Adrenal gland (tissue), 12 donors: ENCODE data around the gene PDLIM5. TPM values are rescaled to one million over a fixed set of nuclear protein-coding genes. Genes with fewer than 3 reads are reported as not detected.

Experiments used
- DNase-seq, 7 donors: peaks; one replicate each; pipeline ENCODE4 v3.0.0-alpha.2; 2019 to 2020
- H3K27ac ChIP-seq, 5 donors: fragments of 200-600 bp; sonication (generic) in 4 of 5; 1 replicate in 3 of 5; 2 replicates in 2 of 5; pipeline versions ENCODE4 v1.5.1 to v1.8.0; 2016 to 2020; ENCODE audit warnings: mild to moderate bottlenecking in 1 of 5
- H3K27me3 ChIP-seq: fragments of 200-600 bp; 2 replicates; pipeline ENCODE4 v1.8.0; 2021
- H3K36me3 ChIP-seq, 2 donors: fragments of 200-600 bp; replicated peaks in 1 of 2; 1 replicate in 1 of 2; 2 replicates in 1 of 2; pipeline versions ENCODE4 v1.5.1 to v1.8.0; 2018 to 2022
- H3K4me1 ChIP-seq, 2 donors: fragments of 200-600 bp; replicated peaks in 1 of 2; 1 replicate in 1 of 2; 2 replicates in 1 of 2; pipeline versions ENCODE4 v1.5.1 to v1.8.0; 2018 to 2021
- H3K4me3 ChIP-seq, 4 donors: fragments of 200-600 bp; sonication (generic) in 3 of 4; one replicate each; pipeline ENCODE4 v1.5.1; 2016 to 2018
- H3K9me3 ChIP-seq, 3 donors: fragments of 200-600 bp; sonication (generic) in 1 of 3; replicated peaks in 1 of 3; 1 replicate in 2 of 3; 2 replicates in 1 of 3; pipeline versions ENCODE4 v1.5.1 to v1.8.0; 2016 to 2021
- POLR2A ChIP-seq, 2 donors: fragments of 450-650 bp; IDR thresholded peaks; one replicate each; pipeline ENCODE4 v1.6.1; 2017; ENCODE audit warnings: antibody characterized with exemption in 2 of 2, mild to moderate bottlenecking in 2 of 2, moderate library complexity in 1 of 2
- WGBS, 4 donors: extraction: QIAGEN DNeasy Blood & Tissue Kit in 2 of 4; methylation state at CpG; one replicate each; pipeline versions ENCODE4 v1.1.5 to v1.1.7; 2013 to 2017; 5-methylcytosine and 5-hydroxymethylcytosine counted together
- intact Hi-C, 2 donors: fragments of 100-400 bp; cut with DNase I; formaldehyde crosslinking; loops; one replicate each; pipeline versions ENCODE4 v1.14.1 to v1.15.0; 2022 to 2023
- polyA plus RNA-seq, 3 donors: library from polyadenylated mRNA; stranded (reverse); fragments of 200-250 nt in 2 of 3; fragments of 350-450 nt in 1 of 3; fragmentation: Illumina TruSeq in 1 of 3; extraction: RNeasy Lipid Tissue Mini Kit (QIAGEN cat#74804) in 1 of 3; gene quantifications; one replicate each; pipeline ENCODE4 v1.2.3, GENCODE V29; 2013 to 2014
- total RNA-seq, 9 donors: library from RNA; depleted of rRNA in 4 of 9; stranded (reverse); fragments of >200 nt in 4 of 9; fragments of 120-200 nt in 1 of 9; fragmentation: NEBNext Ultra II Directional in 1 of 9; extraction: Animal tissue kit (Norgen Biotek cat#: 25700) in 1 of 9; gene quantifications; one replicate each; pipeline versions ENCODE4 v1.1.0 to v1.2.4, GENCODE V29; 2013 to 2023
- TF ChIP-seq, protein P1 (sequence below), 6 experiments: fragments of 450-650 bp in 4 of 6; fragments of 200-600 bp in 2 of 6; sonication (generic) in 1 of 6; IDR thresholded peaks; 1 replicate in 5 of 6; 2 replicates in 1 of 6; pipeline versions ENCODE4 v1.5.1 to v1.8.0; 2016 to 2021; ENCODE audit warnings: antibody characterized with exemption in 6 of 6, mild to moderate bottlenecking in 2 of 6, moderate library complexity in 1 of 6
- donor health status: healthy with polysubstance abuse.
- donor health status: Bipolar disorder and iron deficiency.
- donor health status: DM: yes; HTN: yes; CAD: no.
- donor health status: DM: no; HTN: no; CAD: no.
- donor health status: DM: no; HTN: no; CAD: no.
- donor health status: DM: yes; HTN: yes; CAD: no.

Gene PDLIM5
- total and polyA plus RNA-seq, 12 donors, result 26.2 to 150 (median 84.0) TPM

DNA sequence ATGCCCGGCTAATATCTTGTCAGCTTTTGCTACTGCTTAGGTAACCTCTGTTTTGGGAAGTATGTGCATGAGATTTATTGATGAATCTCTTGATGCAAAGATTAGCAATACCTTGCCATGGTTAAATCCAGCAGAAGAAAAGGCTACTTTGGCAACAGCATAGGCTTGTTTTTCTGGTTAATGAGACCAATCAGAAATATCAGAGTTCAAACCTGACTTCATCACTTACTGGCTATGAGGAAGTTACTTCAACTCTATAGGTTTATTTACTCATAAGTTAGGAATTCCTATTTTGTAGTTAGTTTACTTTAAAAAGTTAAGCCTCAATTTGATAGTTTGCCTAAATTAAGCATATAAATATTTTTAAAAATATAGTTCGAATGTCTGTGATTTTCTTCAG is 93.1 kb downstream of the PDLIM5 start:
- no peaks in the 10 kb centered on the region for H3K36me3 ChIP-seq
- DNase-seq, result no peak
- no peaks in the 10 kb centered on the region for H3K9me3 ChIP-seq
- TF ChIP-seq POLR2A (IDR thresholded peaks at IDR 0.05), result no peak
- TF ChIP-seq, protein P1, sequence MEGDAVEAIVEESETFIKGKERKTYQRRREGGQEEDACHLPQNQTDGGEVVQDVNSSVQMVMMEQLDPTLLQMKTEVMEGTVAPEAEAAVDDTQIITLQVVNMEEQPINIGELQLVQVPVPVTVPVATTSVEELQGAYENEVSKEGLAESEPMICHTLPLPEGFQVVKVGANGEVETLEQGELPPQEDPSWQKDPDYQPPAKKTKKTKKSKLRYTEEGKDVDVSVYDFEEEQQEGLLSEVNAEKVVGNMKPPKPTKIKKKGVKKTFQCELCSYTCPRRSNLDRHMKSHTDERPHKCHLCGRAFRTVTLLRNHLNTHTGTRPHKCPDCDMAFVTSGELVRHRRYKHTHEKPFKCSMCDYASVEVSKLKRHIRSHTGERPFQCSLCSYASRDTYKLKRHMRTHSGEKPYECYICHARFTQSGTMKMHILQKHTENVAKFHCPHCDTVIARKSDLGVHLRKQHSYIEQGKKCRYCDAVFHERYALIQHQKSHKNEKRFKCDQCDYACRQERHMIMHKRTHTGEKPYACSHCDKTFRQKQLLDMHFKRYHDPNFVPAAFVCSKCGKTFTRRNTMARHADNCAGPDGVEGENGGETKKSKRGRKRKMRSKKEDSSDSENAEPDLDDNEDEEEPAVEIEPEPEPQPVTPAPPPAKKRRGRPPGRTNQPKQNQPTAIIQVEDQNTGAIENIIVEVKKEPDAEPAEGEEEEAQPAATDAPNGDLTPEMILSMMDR (IDR thresholded peaks at IDR 0.05), result no peak
- H3K27ac ChIP-seq, result no peak overlapping the region
- H3K4me3 ChIP-seq, result no peak overlapping the region
- WGBS, 4 donors, result 79 to 88% (median 84%) methylated on average over 2 of the region's 2 CpGs
- intact Hi-C loops, result no loop called here
- no peaks in the 10 kb centered on the region for H3K27me3 ChIP-seq
- H3K4me1 ChIP-seq, result peaks cover 4 to 33% of the 10 kb centered on the region in 2 donors

DNA sequence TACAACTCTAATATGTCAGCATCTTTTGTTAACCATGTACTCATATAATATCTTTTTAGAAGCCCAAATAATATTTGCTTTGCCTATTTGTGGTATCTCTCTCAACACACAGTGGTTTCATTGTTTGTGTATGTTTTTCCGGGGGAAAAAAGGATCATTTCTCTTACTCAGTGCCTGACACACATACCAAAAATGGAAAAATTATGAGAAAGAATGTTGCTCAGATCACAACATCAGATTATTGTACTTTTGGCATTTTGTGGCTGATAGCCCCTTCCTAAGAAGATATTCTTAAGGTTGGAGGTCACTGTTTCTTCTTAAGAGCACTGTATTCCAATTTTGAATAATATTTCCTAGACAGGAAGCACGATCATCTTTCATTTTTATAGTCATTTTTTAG is 93.6 kb downstream of the PDLIM5 start:
- Histone ChIP-seq H3K4me1 (peaks cover 4 to 37% of the 10 kb centered on the region in 2 donors), H3K4me3 (no peak overlapping the region), H3K27me3 (no peaks in the 10 kb centered on the region), H3K9me3 (no peaks in the 10 kb centered on the region), H3K36me3 (no peaks in the 10 kb centered on the region), H3K27ac (no peak overlapping the region)
- 57 to 71% (median 68%) methylated on average over 2 of the region's 2 CpGs for WGBS, 4 donors
- no peak for TF ChIP-seq POLR2A (IDR thresholded peaks at IDR 0.05)
- TF ChIP-seq, protein P1 (IDR thresholded peaks at IDR 0.05), result no peak
- intact Hi-C loops, result no loop called here
- DNase-seq, result no peak

DNA sequence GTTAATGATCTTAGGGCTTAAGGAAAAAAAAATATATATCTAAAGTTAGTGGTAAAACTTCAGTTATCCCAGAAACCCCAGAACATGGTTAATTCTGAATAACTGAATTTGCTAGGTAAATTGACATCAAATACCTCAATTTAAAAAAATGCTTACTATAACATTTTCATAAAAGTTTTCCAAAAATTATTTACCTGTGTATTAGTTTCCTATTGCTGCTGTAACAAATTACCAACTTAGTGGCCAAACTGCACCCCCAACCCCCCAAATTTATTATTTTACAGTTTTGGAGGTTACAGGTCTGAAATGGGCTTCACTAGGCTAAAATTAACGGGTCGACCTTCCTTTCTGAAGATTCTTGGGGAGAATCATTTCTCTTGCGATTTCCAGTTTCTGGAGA is 95.2 kb downstream of the PDLIM5 start:
- no peaks in the 10 kb centered on the region for H3K36me3 ChIP-seq
- H3K4me1 ChIP-seq, result peaks cover 4 to 51% of the 10 kb centered on the region in 2 donors
- no peak overlapping the region for H3K27ac ChIP-seq
- H3K27me3 ChIP-seq, result no peaks in the 10 kb centered on the region
- WGBS, 4 donors, result 93 to 100% (median 97%) methylated on average over 3 of the region's 3 CpGs
- peaks cover 0 to 4% (median 0%) of the 10 kb centered on the region in 3 donors for H3K9me3 ChIP-seq
- no peak overlapping the region for H3K4me3 ChIP-seq
- no peak for DNase-seq
- intact Hi-C loops, result no loop called here
- TF ChIP-seq, protein P1 (IDR thresholded peaks at IDR 0.05), result no peak
- TF ChIP-seq POLR2A (IDR thresholded peaks at IDR 0.05), result no peak

DNA sequence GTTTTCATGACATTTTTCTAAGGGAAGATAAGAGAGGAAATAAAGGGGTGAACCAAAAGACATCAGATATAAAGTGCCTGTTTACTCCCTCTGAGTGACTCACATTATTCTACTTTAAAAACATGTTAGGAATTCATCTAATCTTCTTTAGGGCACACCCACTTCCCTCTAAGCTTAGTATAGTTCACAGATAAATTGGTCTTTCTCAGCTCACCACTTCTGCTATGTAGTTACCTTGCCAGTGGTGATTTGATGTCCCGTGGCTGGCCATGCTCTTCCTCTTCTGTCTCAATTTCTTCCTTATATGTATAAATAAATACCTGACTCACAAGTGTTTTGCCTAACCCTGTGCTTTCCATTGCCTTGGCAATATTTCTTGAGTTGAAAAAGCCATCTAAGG is 96.8 kb downstream of the PDLIM5 start:
- WGBS, 4 donors, result 23 to 35% (median 32%) methylated on average over 1 of the region's 1 CpG
- Histone ChIP-seq H3K4me3 (no peak overlapping the region), H3K4me1 (peaks cover 4 to 51% of the 10 kb centered on the region in 2 donors), H3K36me3 (no peaks in the 10 kb centered on the region), H3K9me3 (peaks cover 0 to 4% (median 0%) of the 10 kb centered on the region in 3 donors), H3K27me3 (no peaks in the 10 kb centered on the region), H3K27ac (peak overlapping the region in 4 of 5 donors; percentile 16 to 61 (median 23))
- DNase-seq, result no peak
- intact Hi-C loops, result no loop called here
- TF ChIP-seq, protein P1 (IDR thresholded peaks at IDR 0.05), result no peak
- no peak for TF ChIP-seq POLR2A (IDR thresholded peaks at IDR 0.05)
